Stimulated activated naive CD4-positive, alpha-beta T cell (primary cell): Measurements from ENCODE around the gene NUP210L.
"Not testable (repeated sequence)": the region's sequence is repeated elsewhere in the genome, so short reads cannot be mapped to it uniquely, and the experiment has no call there.

Source experiments
- DNase-seq, 6 experiments: peaks; one replicate each; lab custom pipeline; 2025; lab: John Stamatoyannopoulos, UW

The NUP210L gene

DNA sequence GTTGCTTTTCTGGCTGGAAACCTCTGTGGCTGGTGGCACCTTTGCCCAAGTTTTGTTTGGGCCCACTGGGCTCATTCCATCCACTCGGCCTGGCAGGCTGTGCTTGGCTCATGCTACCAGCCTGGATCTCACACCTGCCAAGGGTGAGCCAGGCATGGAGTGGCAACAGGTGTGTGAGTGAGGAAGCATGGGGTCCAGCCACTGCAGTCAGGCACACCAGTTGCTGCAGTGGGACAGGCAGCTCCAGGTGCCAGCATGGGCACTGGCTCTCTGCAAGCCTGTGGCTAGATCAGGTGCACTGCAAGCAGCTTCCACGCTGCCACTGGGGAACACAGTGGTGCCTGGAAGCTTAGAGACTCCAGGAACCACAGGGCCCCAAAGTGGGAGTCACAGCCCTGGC is 57.0 kb downstream of the NUP210L start:
- DNase-seq: no peak

DNA sequence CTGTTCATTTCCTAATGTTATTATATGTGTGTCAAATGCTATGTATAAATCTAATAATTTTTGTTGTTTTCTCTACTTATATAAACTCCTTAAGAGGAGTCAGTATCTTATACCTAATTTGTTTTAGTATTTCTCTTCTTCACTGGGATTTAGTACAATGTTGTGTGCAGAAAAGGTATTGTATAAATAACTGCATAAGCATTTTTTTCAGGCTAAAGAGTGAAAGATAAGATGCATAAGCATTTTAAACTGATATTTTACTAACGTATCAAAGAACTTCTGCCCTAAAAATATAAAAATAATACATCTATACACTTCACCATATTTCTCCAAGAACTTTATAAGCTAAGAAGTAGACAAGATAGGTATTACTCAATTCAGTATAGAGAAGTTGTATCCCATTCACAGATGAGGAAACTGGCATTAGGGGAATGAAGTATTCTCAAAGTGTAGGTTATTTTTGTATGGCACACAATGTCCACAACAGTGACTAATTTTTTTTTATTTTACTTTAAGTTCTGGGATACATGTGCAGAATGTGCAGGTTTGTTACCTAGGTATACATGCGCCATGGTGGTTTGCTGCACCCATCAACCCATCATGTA is 59.3 kb downstream of the NUP210L start:
- DNase-seq: no peak

DNA sequence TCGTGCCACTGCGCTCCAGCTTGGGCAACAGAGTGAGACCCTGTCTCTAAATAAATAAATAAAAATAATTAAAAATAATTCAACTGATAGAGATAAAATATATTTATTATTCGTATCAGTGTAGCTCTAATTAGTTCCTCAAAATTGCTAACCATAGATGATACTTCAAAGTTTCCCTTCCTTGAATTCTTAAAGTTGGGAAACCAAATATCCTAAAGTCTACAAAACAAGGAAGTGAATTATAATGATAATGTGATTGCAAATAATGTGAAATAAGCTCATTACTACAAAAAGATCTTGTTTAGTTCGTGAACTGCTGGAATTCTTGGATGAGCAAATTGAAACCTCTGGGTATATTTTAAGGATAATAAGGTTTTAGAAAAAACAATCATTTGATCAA is 60.5 kb downstream of the NUP210L start:
- no peak for DNase-seq

DNA sequence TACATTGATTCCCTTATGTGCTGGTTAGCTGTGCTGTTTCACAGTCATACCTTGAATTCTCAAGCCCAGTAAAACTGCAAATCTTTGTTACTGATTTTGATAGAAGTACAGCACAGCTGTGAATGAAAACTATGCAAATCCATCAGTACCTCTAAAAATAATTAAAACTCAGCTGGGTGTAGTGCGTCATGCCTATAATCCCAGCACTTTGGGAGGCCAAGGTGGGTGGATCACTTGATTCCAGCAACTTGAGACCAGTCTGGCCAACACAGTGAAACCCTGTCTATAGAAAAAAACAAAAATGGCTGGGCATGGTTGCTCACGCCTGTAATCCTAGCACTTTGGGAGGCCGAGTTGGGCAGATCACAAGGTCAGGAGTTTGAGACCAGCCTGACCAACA is 61.2 kb downstream of the NUP210L start:
- no peak for DNase-seq

DNA sequence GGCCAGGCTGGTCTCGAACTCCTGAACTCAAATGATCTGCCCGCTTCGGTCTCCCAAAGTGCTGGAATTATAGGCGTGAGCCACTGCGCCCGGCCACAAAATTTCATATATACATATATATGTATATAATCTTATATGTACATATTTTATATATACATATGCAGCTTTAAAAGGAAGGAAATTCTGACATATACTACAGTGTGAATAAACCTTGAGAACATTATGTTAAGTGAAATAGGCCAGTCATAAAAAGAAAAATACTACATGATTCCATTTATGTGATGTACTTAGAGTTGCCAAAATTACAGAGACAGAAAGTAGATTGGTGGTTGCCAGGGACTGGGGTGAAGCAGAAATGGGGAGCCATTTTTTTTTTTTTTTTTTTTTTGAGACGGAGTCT is 63.2 kb downstream of the NUP210L start:
- no peak for DNase-seq

DNA sequence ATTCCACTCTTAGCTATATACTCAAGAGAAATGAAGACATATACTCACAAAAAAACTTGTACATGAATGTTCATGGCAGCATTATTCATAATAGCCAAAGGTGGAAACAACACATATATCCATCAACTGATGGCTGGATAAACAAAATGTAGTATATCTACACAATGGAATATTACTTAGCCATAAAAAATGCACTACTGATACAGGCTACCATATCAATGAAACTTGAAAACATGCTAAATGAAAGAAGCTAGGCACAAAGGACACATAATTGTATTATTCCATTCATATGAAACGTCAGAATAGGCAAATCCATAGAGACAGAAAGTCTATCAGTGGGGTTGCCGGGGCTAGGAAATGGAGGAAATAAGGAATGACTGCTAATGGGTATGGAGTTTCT is 67.3 kb downstream of the NUP210L start:
- DNase-seq: no peak

DNA sequence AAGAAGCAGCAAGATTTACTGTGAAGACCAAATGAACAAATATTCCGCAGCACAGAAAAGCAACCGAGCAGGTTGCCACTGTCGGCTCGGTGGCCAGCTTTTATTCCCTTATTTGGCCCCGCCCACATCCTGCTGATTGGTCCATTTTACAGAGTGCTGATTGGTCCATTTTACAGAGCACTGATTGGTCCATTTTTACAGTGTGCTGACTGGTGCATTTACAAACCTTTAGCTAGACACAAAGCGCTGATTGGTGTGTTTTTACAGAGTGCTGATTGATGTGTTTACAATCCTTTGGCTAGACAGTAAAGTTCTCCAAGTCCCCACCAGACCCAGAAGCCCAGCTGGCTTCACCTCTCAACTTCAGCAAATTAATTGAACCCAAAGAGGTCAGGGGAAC is 71.8 kb downstream of the NUP210L start:
- not testable (repeated sequence) for DNase-seq

DNA sequence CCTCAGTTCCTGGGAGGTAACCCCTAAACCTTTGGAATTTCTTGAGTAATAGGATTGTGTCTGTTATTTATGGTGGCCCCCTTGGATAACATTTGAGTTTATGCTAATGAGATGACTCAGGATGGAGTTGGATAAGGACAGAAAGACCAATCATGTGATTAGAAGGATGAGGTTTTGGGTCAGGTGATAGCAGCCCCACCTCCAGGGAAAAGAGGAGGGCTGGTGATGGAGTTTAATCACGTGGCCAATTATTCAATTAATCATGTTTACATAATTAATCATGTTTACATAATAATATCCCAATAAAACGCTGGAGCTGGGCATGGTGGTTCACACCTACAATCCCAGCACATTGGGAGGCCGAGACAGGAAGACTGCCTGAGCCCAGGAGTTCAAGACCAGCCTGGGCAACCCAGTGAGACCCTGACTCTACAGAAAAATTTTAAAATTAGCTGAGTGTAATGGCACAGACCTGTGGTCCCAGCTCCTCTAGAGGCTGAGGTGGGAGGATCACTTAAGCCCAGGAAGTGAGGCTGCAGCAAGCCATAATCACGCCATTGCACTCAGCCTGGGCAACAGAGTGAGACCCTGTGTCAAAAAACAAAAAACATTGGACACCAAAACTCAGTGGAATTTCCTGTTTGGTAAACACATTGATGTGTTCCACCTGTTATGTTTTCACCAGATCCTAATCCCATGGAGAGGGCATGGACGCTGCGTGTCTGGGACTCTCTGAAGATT is 73.3 kb downstream of the NUP210L start:
- DNase-seq: no peak

DNA sequence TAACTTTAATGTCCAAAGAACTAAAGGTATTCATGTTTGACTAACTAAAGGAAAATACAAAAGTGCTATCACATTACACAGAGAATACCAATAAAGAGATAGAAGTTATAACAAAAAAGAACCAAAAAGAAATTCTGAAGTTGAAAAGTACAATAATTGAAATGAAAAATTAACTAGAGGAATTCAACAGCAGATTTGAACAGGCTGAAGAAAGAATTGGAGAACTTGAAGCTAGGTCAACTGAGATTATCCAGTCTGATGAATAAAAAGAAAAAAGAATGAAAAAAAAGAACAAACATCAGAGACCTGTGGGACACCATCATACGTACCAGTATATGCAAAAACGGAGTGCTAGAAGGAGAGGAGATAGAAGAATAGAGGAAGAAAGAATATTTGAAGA is 78.5 kb downstream of the NUP210L start:
- DNase-seq: no peak

DNA sequence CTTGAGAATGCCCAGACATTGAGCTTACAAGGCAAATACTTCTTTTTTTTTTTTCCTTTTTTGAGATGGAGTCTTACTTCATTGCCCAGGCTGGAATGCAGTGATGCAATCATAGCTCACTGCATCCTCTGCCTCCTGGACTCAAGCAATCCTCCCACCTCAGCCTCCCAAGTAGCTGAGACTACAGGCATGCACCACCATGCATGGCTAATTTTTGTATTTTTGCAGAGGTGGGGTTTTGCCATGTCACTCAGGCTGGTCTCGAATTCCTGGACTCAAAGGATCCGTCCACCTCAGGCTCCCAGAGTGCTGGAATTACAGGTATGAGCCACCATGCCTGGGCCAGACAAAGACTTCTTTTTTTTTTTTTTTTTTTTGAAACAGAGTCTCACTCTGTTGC is 79.1 kb downstream of the NUP210L start:
- DNase-seq: no peak

DNA sequence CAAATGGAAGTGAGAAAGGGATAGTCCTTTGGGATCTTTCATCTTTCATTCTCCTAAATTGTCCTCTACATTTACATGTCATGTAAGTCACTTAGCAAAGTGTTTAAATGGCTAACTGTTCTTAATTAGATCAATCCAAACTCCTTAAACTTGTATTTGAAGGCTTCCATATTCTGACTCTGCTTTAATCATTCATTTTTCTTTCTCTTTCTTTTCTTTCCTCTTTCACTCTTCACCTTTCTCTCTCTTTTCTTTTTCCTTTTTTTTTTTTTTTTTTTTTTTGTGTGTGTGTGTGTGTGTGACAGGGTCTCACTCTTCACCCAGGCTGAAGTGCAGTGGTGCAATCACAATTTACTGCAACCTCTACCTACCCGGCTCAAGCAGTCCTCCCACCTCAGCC is 92.6 kb downstream of the NUP210L start:
- DNase-seq: no peak

DNA sequence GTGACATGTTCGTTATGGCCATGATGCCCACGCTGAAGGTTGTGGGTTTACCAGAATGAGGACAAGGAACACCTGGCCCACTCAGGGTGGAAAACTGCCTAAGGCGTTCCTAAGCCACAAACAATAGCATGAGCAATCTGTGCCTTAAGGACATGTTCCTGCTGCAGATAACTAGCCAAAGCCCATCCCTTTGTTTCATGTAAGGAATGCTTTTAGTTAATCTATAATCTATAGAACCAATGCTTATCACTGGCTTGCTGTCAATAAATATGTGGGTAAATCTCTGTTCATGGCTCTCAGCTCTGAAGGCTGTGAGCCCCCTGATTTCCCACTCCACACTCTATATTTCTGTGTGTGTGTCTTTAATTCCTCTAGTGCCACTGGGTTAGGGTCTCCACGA is 107.4 kb downstream of the NUP210L start:
- not testable (repeated sequence) for DNase-seq

DNA sequence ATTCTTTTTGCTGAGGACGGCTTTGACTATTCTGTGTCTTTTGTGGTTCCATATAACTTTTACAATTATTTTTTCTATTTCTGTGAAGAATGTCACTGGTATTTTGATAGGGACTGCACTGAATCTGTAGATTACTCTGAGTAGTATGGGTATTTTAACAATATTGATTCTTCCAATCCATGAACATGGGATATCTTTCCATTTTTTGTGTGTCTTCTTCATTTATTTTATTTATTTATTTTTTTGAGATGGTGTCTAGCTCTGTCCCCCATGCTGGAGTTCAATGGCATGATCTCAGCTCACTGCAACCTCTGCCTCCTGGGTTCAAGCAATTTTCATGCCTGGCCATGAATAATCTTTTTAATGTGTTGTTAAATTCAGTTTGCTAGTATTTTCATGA is 121.2 kb downstream of the NUP210L start:
- not testable (repeated sequence) for DNase-seq

DNA sequence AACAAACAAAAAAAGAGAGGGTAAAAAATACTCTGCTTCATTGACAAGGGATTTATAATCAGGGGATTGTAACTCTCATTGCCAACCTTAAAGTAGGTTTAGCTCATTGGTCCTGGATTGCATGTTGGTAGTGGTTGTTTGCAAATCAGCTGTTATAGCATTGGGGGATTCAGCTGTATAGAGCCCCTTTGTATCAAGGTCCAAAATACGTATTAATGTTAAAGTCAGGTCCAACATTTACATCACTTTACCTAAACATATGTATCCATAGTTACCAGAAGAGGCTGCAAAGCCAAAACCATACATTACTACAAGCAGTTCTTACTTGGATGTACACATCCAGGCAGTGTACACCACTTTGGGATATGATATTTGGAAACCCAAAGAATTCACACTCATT is 134.9 kb downstream of the NUP210L start:
- no peak for DNase-seq

DNA sequence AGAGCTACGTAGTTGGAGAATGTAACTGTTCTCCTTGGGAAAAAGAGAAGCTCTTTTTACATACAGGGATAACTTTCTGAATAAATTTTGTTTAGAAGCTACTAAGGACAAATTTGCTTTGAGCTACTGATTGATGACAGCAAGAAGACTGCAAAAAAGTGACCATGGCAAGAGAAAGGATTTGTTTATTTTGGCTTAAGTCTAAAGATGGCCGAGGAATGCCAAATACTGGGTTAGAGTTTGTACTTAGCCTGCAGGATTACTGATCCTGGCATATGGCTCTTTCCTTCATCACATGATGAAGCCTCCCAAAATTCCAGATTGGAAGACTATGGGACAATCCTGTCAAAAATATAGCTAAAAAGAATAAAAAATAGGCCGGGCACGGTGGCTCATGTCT is 135.6 kb downstream of the NUP210L start:
- no peak for DNase-seq

DNA sequence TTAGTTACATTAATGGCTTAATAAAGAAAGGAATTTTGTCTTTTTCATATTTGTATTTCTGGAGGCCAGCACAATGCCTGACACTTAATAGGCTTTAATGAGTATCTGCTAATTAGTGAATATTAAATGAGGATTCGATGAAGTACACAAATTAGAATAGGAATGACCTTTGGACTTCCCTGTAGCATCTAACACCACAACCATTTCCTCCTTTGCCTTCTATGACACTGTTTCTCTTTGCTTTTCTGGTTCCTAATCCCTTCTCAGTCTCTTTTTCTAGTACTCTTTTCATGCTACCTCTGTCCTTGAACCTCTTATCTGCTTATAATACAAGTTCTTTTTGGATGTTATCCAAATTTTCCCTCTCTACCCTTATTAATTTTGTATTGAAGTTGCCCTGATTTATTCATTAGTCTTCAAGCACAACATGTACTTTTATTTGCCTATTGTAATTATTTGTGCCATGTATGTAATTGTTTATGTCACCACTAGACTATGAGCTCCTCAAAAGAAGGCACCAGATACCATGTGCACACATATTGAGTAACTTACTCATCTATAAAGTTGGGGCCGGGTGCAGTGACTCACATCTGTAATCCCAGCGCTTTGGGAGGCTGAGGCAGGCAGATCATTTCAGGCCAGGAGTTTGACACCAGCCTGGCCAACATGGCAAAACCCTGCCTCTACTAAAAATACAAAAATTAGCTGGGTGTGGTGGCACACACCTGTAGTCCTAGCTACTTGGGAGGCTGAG is 140.5 kb downstream of the NUP210L start:
- no peak for DNase-seq

DNA sequence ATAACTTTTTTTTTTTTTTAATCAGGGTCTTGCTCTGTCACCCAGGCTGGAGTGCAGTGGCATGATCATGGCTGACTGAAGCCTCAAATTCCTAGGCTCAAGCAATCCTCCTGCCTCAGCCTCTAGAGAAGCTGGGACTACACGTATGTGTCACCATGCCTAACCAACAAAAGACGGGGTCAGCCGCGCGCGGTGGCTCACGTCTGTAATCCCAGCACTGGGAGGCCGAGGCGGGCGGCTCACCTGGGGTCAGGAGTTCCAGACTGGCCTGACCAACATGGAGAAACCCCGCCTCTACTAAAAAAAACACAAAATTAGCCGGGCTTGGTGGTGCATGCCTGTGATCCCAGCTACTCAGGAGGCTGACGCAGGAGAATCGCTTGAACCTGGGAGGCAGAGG is 142.3 kb downstream of the NUP210L start:
- not testable (repeated sequence) for DNase-seq

DNA sequence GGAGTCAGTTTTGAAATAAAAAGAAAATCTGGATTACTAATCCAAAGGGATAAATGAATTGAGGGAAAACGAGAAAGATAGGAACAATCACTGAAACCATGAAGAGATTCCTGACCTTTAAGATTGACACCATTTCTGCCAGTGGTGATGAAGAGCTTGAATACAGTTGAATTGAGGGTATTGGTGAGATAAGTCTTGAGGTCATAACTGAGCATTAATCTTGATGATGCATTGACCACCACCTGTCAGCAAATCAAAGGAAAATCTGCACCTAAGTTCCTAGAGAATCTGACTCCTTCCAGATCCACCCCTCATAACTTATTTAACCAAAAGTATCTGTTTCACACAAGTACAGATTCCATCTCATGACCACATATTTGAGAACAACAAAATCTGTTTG is 142.7 kb downstream of the NUP210L start:
- no peak for DNase-seq

DNA sequence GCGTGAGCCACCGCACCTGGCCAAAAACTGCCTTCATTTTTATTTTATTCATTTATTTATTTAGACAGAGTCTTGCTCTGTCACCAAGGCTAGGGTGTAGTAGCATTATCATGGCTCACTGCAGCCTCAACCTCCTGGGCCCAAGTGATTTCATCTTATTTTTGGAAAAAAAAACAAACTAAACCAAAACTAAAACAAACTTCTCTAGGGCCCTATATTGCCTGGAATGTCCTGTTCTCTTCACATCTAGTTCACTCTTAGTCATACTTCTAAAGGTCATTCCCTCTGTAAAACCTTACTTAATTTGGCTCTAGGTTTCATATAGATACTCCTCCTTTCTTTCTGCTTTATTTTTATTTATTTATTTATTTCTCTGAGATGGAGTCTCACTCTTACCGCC is 148.7 kb downstream of the NUP210L start:
- DNase-seq: no peak

DNA sequence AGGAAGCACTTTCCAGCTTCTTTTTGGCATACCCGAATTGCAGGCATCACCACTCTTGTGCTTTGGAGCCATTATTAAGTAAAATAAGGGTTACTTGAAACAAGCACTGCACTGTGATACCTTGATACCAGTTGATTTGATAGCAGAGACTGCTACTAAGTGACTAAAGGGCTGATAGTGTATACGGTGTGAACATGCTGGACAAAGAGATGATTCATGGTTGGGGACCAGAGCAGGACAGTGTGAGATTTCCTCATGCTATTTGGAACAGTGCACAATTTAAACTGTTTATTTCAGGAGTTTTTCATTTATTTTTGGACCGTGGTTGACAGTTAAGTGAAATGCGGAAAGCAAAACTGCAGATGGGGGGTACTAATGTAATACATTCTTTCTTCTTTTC is 154.5 kb downstream of the NUP210L start:
- DNase-seq: no peak

DNA sequence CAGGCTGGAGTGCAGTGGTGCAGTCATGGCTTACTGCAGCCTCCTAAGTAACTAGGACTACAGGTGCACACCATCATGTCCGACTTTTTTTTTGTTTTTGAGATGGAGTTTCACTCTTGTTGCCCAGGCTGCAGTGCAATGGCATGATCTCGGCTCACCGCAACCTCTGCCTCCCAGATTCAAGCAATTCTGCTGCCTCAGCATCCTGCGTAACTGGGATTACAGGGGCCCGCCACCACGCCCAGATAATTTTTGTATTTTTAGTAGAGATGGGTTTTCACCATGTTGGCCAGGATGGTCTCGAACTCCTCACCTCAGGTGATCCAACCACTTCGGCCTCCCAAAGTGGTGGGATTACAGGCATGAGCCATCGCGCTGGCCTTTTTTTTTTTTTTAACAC is 158.0 kb downstream of the NUP210L start:
- not testable (repeated sequence) for DNase-seq

DNA sequence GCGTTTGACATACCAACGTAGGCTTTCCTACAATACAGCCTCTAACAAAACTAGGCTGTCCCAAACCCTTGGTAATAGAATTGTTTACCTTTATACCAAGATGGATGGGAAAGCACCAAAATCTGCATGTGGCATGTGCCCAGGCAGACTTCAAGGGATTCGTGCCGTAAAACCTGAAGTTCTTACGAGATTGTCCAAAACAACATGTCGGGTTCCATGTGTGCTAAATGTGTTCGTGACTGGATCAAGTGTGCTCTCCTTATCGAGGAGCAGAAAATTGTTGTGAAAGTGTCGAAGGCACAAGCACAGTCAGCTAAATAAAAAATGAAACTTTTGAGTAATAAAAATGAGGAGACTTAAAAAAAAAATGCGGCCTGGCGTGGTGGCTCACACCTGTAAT is 159.2 kb downstream of the NUP210L start:
- DNase-seq: peak in 1 of 6 experiments; percentile 15

DNA sequence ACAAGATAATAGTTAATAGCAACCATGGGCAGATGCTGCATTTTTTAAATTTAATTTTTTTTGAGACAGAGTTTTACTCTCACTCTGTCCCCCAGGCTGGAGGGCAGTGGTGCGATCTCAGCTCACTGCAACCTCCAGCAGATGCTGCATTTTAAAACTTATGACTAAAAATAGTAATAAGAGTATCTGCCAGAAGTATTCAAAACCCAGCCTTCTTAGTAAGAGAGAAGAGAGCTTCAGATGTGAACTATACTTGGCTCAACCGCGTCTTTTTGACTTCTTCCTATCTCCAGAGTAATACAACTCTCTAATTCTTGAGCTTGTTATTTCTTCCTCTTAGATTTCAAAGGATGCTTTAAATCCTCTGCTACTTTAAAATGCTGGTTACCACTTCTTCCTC is 159.7 kb downstream of the NUP210L start:
- DNase-seq: no peak
